HCT116 (cell line): Measurements from ENCODE around the gene PCDHB2. TPM values are rescaled to one million over a fixed set of nuclear protein-coding genes. Genes with fewer than 3 reads are reported as not detected.

ENCODE experiments used
- ATAC-seq: fragments of 200-7000 bp; cut with Tn5 transposase; 2 replicates; pipeline ENCODE4 v1.9.1; 2020; ENCODE audit warnings: mild to moderate bottlenecking, moderate library complexity
- BruUV-seq: library from RNA; stranded (reverse); fragments of 400-500 nt; replicated peaks from 2 replicates; lab custom pipeline; 2021; lab: Mats Ljungman, UMichigan
- CTCF ChIA-PET: fragments of 300-600 bp; sonication (Branson Sonifier 250); formaldehyde crosslinking; loops from one replicate; lab custom pipeline; 2021; ENCODE audit warnings: antibody characterized with exemption; lab: Charles Lee
- POLR2A ChIA-PET: fragments of 300-600, 350-600 bp; sonication (Branson Sonifier 250); formaldehyde crosslinking; loops from one replicate; lab custom pipeline; 2021; ENCODE audit warnings: antibody characterized with exemption; lab: Charles Lee
- RAD21 ChIA-PET, 2 experiments: fragments of 300-600 bp; sonication (Branson Sonifier 250); formaldehyde crosslinking; loops; one replicate each; lab custom pipeline; 2023; ENCODE audit warnings: low total read pairs in 2 of 2; ENCODE audit not compliant: uncharacterized antibody in 2 of 2, unreplicated experiment in 2 of 2, low non-redundant PET in 1 of 2; lab: Charles Lee
- DNase-seq: peaks from one replicate; pipeline ENCODE4 v3.0.0-alpha.2; 2010; ENCODE audit warnings: low read depth, low spot score
- H2AFZ ChIP-seq: fragments of 200-600 bp; shearing (Covaris generic), sonication (generic); 2 replicates; pipeline ENCODE4 v1.6.1; 2017; ENCODE audit warnings: low read depth, mixed run types, mixed read lengths, antibody characterized with exemption, low read length; ENCODE audit not compliant: poor library complexity, severe bottlenecking
- H3K27ac ChIP-seq: 2 replicates; pipeline ENCODE4 v1.5.1; 2012; ENCODE audit warnings: low read depth, low read length
- H3K27me3 ChIP-seq: fragments of 200-600 bp; sonication (generic); 2 replicates; pipeline ENCODE4 v1.6.1; 2016; ENCODE audit warnings: mixed run types, low read length, mixed read lengths; ENCODE audit not compliant: insufficient read depth
- H3K36me3 ChIP-seq, 2 experiments: fragments of 200-500 bp in 1 of 2; fragments of 200-600 bp in 1 of 2; sonication (Bioruptor generic) in 1 of 2; sonication (generic) in 1 of 2; 2 replicates each; pipeline versions ENCODE4 v1.5.1 to v1.6.1; 2014 to 2016; ENCODE audit warnings: low read length in 2 of 2, inconsistent platforms in 1 of 2, mixed read lengths in 1 of 2, mixed run types in 1 of 2; ENCODE audit not compliant: insufficient read depth in 2 of 2, control insufficient read depth in 1 of 2
- H3K4me1 ChIP-seq, 2 experiments: fragments of 200-600 bp in 1 of 2; sonication (generic) in 1 of 2; 2 replicates each; pipeline versions ENCODE4 v1.5.1 to v1.6.1; 2012 to 2017; ENCODE audit warnings: low read length in 2 of 2, inconsistent platforms in 1 of 2, mild to moderate bottlenecking in 1 of 2, mixed read lengths in 1 of 2, mixed run types in 1 of 2, moderate library complexity in 1 of 2; ENCODE audit not compliant: insufficient read depth in 2 of 2, control insufficient read depth in 1 of 2
- H3K4me2 ChIP-seq: fragments of 200-600 bp; sonication (generic); 2 replicates; pipeline ENCODE4 v1.6.1; 2017; ENCODE audit warnings: mixed run types, low read length, mixed read lengths
- H3K4me3 ChIP-seq, 2 experiments: fragments of 200-600 bp in 1 of 2; sonication (generic) in 1 of 2; replicated peaks in 1 of 2; 2 replicates each; pipeline ENCODE4 v1.5.1; 2011 to 2016; ENCODE audit warnings: low read length in 2 of 2, control low read depth in 1 of 2, low read depth in 1 of 2, mild to moderate bottlenecking in 1 of 2, mixed read lengths in 1 of 2, mixed run types in 1 of 2
- H3K79me2 ChIP-seq: fragments of 200-600 bp; sonication (generic); 2 replicates; pipeline ENCODE4 v1.6.1; 2017; ENCODE audit warnings: mild to moderate bottlenecking, mixed run types, low read length, moderate library complexity, mixed read lengths; ENCODE audit not compliant: insufficient read depth
- H3K9ac ChIP-seq: fragments of 200-600 bp; sonication (generic); 2 replicates; pipeline ENCODE4 v1.6.1; 2016; ENCODE audit warnings: low read length, mixed read lengths
- H3K9me2 ChIP-seq: fragments of 200-600 bp; sonication (generic), shearing (Covaris generic); 2 replicates; pipeline ENCODE4 v1.6.1; 2017; ENCODE audit warnings: mixed run types, mild to moderate bottlenecking, moderate library complexity; ENCODE audit not compliant: insufficient read depth
- H3K9me3 ChIP-seq, 2 experiments: fragments of 200-500 bp in 1 of 2; fragments of 200-600 bp in 1 of 2; sonication (Bioruptor generic) in 1 of 2; sonication (generic) in 1 of 2; 2 replicates each; pipeline ENCODE4 v1.6.1; 2014 to 2017; ENCODE audit warnings: low read length in 2 of 2, mixed read lengths in 2 of 2, inconsistent platforms in 1 of 2, low read depth in 1 of 2, mild to moderate bottlenecking in 1 of 2, mixed run types in 1 of 2, moderate library complexity in 1 of 2; ENCODE audit not compliant: control insufficient read depth in 1 of 2, insufficient read depth in 1 of 2
- H4K20me1 ChIP-seq: fragments of 200-600 bp; sonication (generic), shearing (Covaris generic); 2 replicates; pipeline ENCODE4 v1.6.1; 2017; ENCODE audit warnings: mixed run types, mild to moderate bottlenecking, moderate library complexity; ENCODE audit not compliant: insufficient read depth
- CBX3 ChIP-seq: IDR thresholded peaks from 2 replicates; pipeline ENCODE4 v1.6.1; 2012; ENCODE audit warnings: low read depth
- ELF1 ChIP-seq: IDR thresholded peaks from 2 replicates; pipeline ENCODE4 v1.6.1; 2012; ENCODE audit warnings: low read depth, borderline replicate concordance
- EZH2 ChIP-seq: fragments of 200-600 bp; sonication (generic); IDR thresholded peaks from 2 replicates; pipeline ENCODE4 v1.6.1; 2017; ENCODE audit warnings: antibody characterized with exemption, mixed run types
- MAX ChIP-seq: IDR thresholded peaks from 2 replicates; pipeline ENCODE4 v1.6.1; 2012
- POLR2A ChIP-seq: IDR thresholded peaks from 2 replicates; pipeline ENCODE4 v1.7.0; 2011; ENCODE audit warnings: borderline replicate concordance; ENCODE audit not compliant: insufficient read depth, insufficient read length; ENCODE audit errors: extremely low read depth
- POLR2AphosphoS5 ChIP-seq: IDR thresholded peaks from 2 replicates; pipeline ENCODE4 v1.6.1; 2011; ENCODE audit warnings: mild to moderate bottlenecking, low read depth, low read length, moderate library complexity
- SP1 ChIP-seq: IDR thresholded peaks from 2 replicates; pipeline ENCODE4 v1.6.1; 2012; ENCODE audit warnings: low read depth
- ZBTB33 ChIP-seq: IDR thresholded peaks from 2 replicates; pipeline ENCODE4 v1.6.1; 2011; ENCODE audit warnings: mild to moderate bottlenecking, low read length, moderate library complexity; ENCODE audit not compliant: insufficient replicate concordance; ENCODE audit errors: extremely low read depth
- ZFX ChIP-seq: fragments of 450-650 bp; IDR thresholded peaks from 2 replicates; pipeline ENCODE4 v1.6.1; 2017
- intact Hi-C: fragments of 100-400 bp; cut with micrococcal nuclease; formaldehyde crosslinking; loops from 2 replicates; pipeline ENCODE4 v1.10.0; 2022
- total RNA-seq: library from RNA; stranded (reverse); gene quantifications from one replicate; pipeline ENCODE4 v1.2.1, GENCODE V29; 2021; ENCODE audit not compliant: unreplicated experiment
- TF ChIP-seq, protein P1 (sequence below): IDR thresholded peaks from 2 replicates; pipeline ENCODE4 v1.6.1; 2012; ENCODE audit warnings: low read depth
- TF ChIP-seq, protein P2 (sequence below), 3 experiments: fragments of 200-600 bp in 1 of 3; sonication (generic) in 1 of 3; IDR thresholded peaks in 2 of 3; conservative IDR thresholded peaks in 1 of 3; 2 replicates each; pipeline ENCODE4 v1.5.1; 2012 to 2017; ENCODE audit warnings: low read depth in 2 of 3, low read length in 2 of 3, antibody characterized with exemption in 1 of 3, borderline replicate concordance in 1 of 3, control low read depth in 1 of 3, mild to moderate bottlenecking in 1 of 3, mixed read lengths in 1 of 3, mixed run types in 1 of 3, moderate library complexity in 1 of 3; ENCODE audit not compliant: insufficient read depth in 1 of 3

PCDHB2 gene
- total RNA-seq, 1 experiment from 2014 or later: not detected

- Histone ChIP-seq H3K36me3 (no peaks in the 10 kb centered on the region), H3K9me2 (no peaks in the 10 kb centered on the region), H4K20me1 (no peaks in the 10 kb centered on the region), H3K27ac (no peak within 1 kb of the TSS), H3K9ac (no peak within 1 kb of the TSS), H3K79me2 (no peaks in the 10 kb centered on the region), H3K4me1 (no peaks in the 10 kb centered on the region), H3K9me3 (no peaks in the 10 kb centered on the region)
- DNase-seq (no peak), ATAC-seq (no peak)
- POLR2A ChIA-PET: no interaction called here
- CTCF ChIA-PET: no interaction called here
- intact Hi-C loops: no loop called here
- TF ChIP-seq POLR2AphosphoS5 (no peak), MAX (no peak), ZBTB33 (no peak), ELF1 (no peak), EZH2 (no peak), POLR2A (no peak), SP1 (no peak), ZFX (no peak), CBX3 (no peak)
- TF ChIP-seq, protein P1, sequence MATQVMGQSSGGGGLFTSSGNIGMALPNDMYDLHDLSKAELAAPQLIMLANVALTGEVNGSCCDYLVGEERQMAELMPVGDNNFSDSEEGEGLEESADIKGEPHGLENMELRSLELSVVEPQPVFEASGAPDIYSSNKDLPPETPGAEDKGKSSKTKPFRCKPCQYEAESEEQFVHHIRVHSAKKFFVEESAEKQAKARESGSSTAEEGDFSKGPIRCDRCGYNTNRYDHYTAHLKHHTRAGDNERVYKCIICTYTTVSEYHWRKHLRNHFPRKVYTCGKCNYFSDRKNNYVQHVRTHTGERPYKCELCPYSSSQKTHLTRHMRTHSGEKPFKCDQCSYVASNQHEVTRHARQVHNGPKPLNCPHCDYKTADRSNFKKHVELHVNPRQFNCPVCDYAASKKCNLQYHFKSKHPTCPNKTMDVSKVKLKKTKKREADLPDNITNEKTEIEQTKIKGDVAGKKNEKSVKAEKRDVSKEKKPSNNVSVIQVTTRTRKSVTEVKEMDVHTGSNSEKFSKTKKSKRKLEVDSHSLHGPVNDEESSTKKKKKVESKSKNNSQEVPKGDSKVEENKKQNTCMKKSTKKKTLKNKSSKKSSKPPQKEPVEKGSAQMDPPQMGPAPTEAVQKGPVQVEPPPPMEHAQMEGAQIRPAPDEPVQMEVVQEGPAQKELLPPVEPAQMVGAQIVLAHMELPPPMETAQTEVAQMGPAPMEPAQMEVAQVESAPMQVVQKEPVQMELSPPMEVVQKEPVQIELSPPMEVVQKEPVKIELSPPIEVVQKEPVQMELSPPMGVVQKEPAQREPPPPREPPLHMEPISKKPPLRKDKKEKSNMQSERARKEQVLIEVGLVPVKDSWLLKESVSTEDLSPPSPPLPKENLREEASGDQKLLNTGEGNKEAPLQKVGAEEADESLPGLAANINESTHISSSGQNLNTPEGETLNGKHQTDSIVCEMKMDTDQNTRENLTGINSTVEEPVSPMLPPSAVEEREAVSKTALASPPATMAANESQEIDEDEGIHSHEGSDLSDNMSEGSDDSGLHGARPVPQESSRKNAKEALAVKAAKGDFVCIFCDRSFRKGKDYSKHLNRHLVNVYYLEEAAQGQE: no peak
- TF ChIP-seq, protein P2, sequence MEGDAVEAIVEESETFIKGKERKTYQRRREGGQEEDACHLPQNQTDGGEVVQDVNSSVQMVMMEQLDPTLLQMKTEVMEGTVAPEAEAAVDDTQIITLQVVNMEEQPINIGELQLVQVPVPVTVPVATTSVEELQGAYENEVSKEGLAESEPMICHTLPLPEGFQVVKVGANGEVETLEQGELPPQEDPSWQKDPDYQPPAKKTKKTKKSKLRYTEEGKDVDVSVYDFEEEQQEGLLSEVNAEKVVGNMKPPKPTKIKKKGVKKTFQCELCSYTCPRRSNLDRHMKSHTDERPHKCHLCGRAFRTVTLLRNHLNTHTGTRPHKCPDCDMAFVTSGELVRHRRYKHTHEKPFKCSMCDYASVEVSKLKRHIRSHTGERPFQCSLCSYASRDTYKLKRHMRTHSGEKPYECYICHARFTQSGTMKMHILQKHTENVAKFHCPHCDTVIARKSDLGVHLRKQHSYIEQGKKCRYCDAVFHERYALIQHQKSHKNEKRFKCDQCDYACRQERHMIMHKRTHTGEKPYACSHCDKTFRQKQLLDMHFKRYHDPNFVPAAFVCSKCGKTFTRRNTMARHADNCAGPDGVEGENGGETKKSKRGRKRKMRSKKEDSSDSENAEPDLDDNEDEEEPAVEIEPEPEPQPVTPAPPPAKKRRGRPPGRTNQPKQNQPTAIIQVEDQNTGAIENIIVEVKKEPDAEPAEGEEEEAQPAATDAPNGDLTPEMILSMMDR (IDR thresholded peaks at IDR 0.05 in 2 of 3, conservative IDR thresholded peaks at IDR 0.05 in 1 of 3; ENCODE audit: borderline replicate concordance in 1 of 3, insufficient read depth in 1 of 3, low read depth in 2 of 3, low read length in 2 of 3): no peak
- TF ChIP-seq, all 23 proteins: peak for 0
- H3K4me3 ChIP-seq: no peak within 1 kb of the TSS
- RAD21 ChIA-PET: no interaction called here
- no peak within 1 kb of the TSS for H3K4me2 ChIP-seq
- H2AFZ ChIP-seq: no peak within 1 kb of the TSS
- BruUV-seq: no TSS peak
- H3K27me3 ChIP-seq: no peaks in the 10 kb centered on the region
Measured at GRCh38 chr5:141050622-141051520, 43.5 kb upstream of the PCDHB2 start, which contains the start of gene PCDHB1. PCDHB1 (plus strand) TSS chr5:141051374; CDS start chr5:141051471, 97 bp downstream.
